Endothelial cell of umbilical vein (primary cell): ENCODE data around the gene ONECUT2. TPM values are rescaled to one million over a fixed set of nuclear protein-coding genes. Genes with fewer than 3 reads are reported as not detected.
A peak's percentile ranks its signal among the peaks of the same experiment; 100 is the strongest.

Experiments used
- BruUV-seq: library from RNA; stranded (reverse); fragments of 400-500 nt; replicated peaks from 2 replicates; lab custom pipeline; 2021; lab: Mats Ljungman, UMichigan
- CTCF ChIA-PET: fragments of 300-600, 350-600 bp; sonication (Branson Sonifier 250); formaldehyde crosslinking; loops from one replicate; lab custom pipeline; 2021; ENCODE audit warnings: antibody characterized with exemption, inconsistent platforms; lab: Charles Lee
- POLR2A ChIA-PET: fragments of 300-600, 350-600 bp; sonication (Branson Sonifier 250); formaldehyde crosslinking; loops from one replicate; lab custom pipeline; 2021; ENCODE audit warnings: antibody characterized with exemption, inconsistent platforms; lab: Charles Lee
- DNase-seq: peaks from one replicate; pipeline ENCODE4 v3.0.0-alpha.2; 2011; ENCODE audit warnings: low read depth, low spot score
- FAIRE-seq: peaks from 2 replicates; lab custom pipeline; 2011; peaks lifted over from hg19 to GRCh38; lab: Jason Lieb, UNC
- H2AFZ ChIP-seq: 2 replicates; pipeline ENCODE4 v1.6.0; 2012; ENCODE audit warnings: low read depth, low read length, control low read depth, inconsistent platforms
- H3K27ac ChIP-seq: 2 replicates; pipeline ENCODE4 v1.5.1; 2011; ENCODE audit warnings: low read depth, mild to moderate bottlenecking, control low read depth, low read length, moderate library complexity; ENCODE audit not compliant: insufficient read depth
- H3K27me3 ChIP-seq, 2 experiments: 2 replicates each; pipeline versions ENCODE4 v1.6.0 to v1.6.1; 2011; ENCODE audit warnings: low read length in 2 of 2, mixed read lengths in 1 of 2; ENCODE audit not compliant: control insufficient read depth in 2 of 2, insufficient read depth in 2 of 2
- H3K36me3 ChIP-seq, 2 experiments: 2 replicates in 1 of 2; 3 replicates in 1 of 2; pipeline ENCODE4 v1.5.1; 2011; ENCODE audit warnings: low read length in 2 of 2, mild to moderate bottlenecking in 1 of 2, moderate library complexity in 1 of 2; ENCODE audit not compliant: control insufficient read depth in 2 of 2, insufficient read depth in 2 of 2; ENCODE audit errors: extremely low read depth in 1 of 2
- H3K4me1 ChIP-seq: 3 replicates; pipeline ENCODE4 v1.5.1; 2011; ENCODE audit warnings: mild to moderate bottlenecking, low read length; ENCODE audit not compliant: control insufficient read depth, insufficient read depth; ENCODE audit errors: extremely low read depth
- H3K4me2 ChIP-seq: 2 replicates; pipeline ENCODE4 v1.6.1; 2011; ENCODE audit warnings: low read length, control low read depth, mixed read lengths; ENCODE audit not compliant: insufficient read depth
- H3K4me3 ChIP-seq, 3 experiments: fragments of 200-600 bp in 1 of 3; sonication (generic), shearing (Covaris generic) in 1 of 3; replicated peaks in 1 of 3; 2 replicates each; pipeline ENCODE4 v1.5.1; 2011 to 2016; ENCODE audit warnings: control low read depth in 3 of 3, low read length in 3 of 3, mild to moderate bottlenecking in 2 of 3, inconsistent platforms in 1 of 3, low read depth in 1 of 3, moderate library complexity in 1 of 3; ENCODE audit not compliant: insufficient read depth in 1 of 3
- H3K79me2 ChIP-seq: 2 replicates; pipeline ENCODE4 v1.6.0; 2012; ENCODE audit warnings: low read length, inconsistent platforms; ENCODE audit not compliant: control insufficient read depth, insufficient read depth
- H3K9ac ChIP-seq: replicated peaks from 2 replicates; pipeline ENCODE3; 2011; ENCODE audit warnings: low read length, control low read depth; ENCODE audit not compliant: insufficient read depth; ENCODE audit errors: extremely low read depth
- H3K9me1 ChIP-seq: replicated peaks from 3 replicates; pipeline ENCODE4 v1.6.0; 2011; ENCODE audit warnings: mild to moderate bottlenecking, low read length; ENCODE audit not compliant: control insufficient read depth, insufficient read depth; ENCODE audit errors: extremely low read depth
- H3K9me3 ChIP-seq: replicated peaks from 2 replicates; pipeline ENCODE4 v1.5.1; 2012; ENCODE audit warnings: low read length, inconsistent platforms; ENCODE audit not compliant: control insufficient read depth, insufficient read depth
- H4K20me1 ChIP-seq: replicated peaks from 2 replicates; pipeline ENCODE3; 2011; ENCODE audit warnings: mild to moderate bottlenecking, low read length; ENCODE audit not compliant: control insufficient read depth, insufficient read depth; ENCODE audit errors: extremely low read depth
- EZH2 ChIP-seq: IDR thresholded peaks from 2 replicates; pipeline ENCODE4 v1.6.1; 2012; ENCODE audit warnings: borderline replicate concordance, low read depth, mild to moderate bottlenecking, moderate library complexity, low read length, inconsistent platforms; ENCODE audit not compliant: severe bottlenecking
- FOS ChIP-seq: IDR thresholded peaks from 2 replicates; pipeline ENCODE4 v1.6.1; 2011; ENCODE audit warnings: mild to moderate bottlenecking, low read length, moderate library complexity, borderline replicate concordance; ENCODE audit not compliant: insufficient read depth
- MYC ChIP-seq: IDR thresholded peaks from one replicate; pipeline ENCODE4 v1.6.1; 2011; ENCODE audit warnings: mild to moderate bottlenecking, low read depth, low read length
- POLR2A ChIP-seq: IDR thresholded peaks from 2 replicates; pipeline ENCODE4 v1.6.1; 2012; ENCODE audit warnings: low read depth, mild to moderate bottlenecking, control low read depth, low read length
- dilution Hi-C: fragments of 300-500 bp; cut with MboI; formaldehyde crosslinking; loops from one replicate; pipeline ENCODE4 v1.15.0; 2019; ENCODE audit warnings: low sequenced_read_pairs; ENCODE audit not compliant: extremely low pct_ligation_motif_present
- intact Hi-C: fragments of 100-400 bp; cut with micrococcal nuclease; formaldehyde crosslinking; loops from one replicate; pipeline ENCODE4 v1.10.0; 2022
- polyA plus RNA-seq, 4 experiments: library from polyadenylated mRNA; depleted of rRNA in 3 of 4; stranded (reverse) in 3 of 4; unstranded in 1 of 4; fragments of >200 nt; gene quantifications; 2 replicates each; pipeline versions ENCODE4 v1.2.1 to v1.2.3, GENCODE V29; 2011 to 2012; ENCODE audit warnings: missing spikeins in 1 of 4
- total RNA-seq: library from RNA; stranded (reverse); gene quantifications from 2 replicates; pipeline ENCODE4 v1.2.3, GENCODE V29; 2021

Gene ONECUT2
- total and polyA plus RNA-seq, 2 donors (not counting 3 experiments of a cell fraction or from before 2014, with no cell fraction given), result 0.01 to 0.62 TPM

- Histone ChIP-seq H4K20me1 (no peaks in the 10 kb centered on the region), H2AFZ (peak overlapping the region; percentile 10), H3K79me2 (no peaks in the 10 kb centered on the region), H3K27me3 (peaks cover 64 to 86% of the 10 kb centered on the region in 2 experiments), H3K4me1 (peaks cover 2% of the 10 kb centered on the region), H3K9me3 (no peaks in the 10 kb centered on the region), H3K27ac (no peak overlapping the region), H3K9ac (no peak overlapping the region), H3K9me1 (no peaks in the 10 kb centered on the region), H3K4me3 (no peak overlapping the region), H3K4me2 (peak overlapping the region; percentile 20), H3K36me3 (no peaks in the 10 kb centered on the region)
- CTCF ChIA-PET, result interaction anchor here (0.6 kb wide), 1 partner anchor 14 kb away, joined by 3 read pairs; no protein-coding TSS in a partner anchor
- dilution Hi-C loops, result no loop called here
- intact Hi-C loops, result no loop called here
- TF ChIP-seq MYC (no peak), EZH2 (peak; percentile 96), POLR2A (no peak), FOS (no peak)
- POLR2A ChIA-PET, result no interaction called here
- FAIRE-seq, result no peak
- BruUV-seq, result no TSS peak
- no peak for DNase-seq
These were observed 6.7 kb upstream of the ONECUT2 start for GRCh38 chr18:57428221-57429150.
